ENCODE measurements around the gene MEGF8.

MEGF8 gene

DNA sequence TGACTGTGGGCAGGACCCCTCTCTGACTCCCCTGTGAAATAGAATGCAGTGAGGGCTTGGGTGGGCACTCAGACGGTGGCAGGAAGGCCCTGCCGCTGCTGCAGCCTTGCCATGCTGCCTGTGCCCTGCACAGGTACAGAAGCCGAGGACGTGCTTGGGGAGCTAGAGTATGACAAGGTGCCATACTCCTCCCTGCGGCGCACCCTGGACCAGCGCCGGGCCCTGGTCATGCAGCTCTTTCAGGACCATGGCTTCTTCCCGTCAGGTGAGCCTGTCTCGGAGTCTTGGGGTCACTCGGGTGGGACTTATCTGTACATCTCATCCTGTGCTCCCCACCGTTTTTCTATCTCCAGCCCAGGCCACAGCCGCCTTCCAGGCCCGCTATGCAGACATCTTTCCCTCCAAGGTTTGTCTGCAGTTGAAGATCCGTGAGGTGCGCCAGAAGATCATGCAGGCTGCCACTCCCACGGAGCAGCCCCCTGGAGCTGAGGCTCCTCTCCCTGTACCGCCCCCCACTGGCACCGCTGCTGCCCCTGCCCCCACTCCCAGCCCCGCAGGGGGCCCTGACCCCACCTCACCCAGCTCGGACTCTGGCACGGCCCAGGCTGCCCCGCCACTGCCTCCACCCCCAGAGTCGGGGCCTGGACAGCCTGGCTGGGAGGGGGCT lies 30.8 kb upstream of the MEGF8 start:
- no peak overlapping the region for H3K9ac ChIP-seq (ENCODE audit: low read length)
- H3K9me3 ChIP-seq (ENCODE audit: control insufficient read depth, low read length), result no peaks in the 10 kb centered on the region
- H3K27me3 ChIP-seq (replicated peaks; ENCODE audit: control insufficient read depth, insufficient read depth, low read length), result no peaks in the 10 kb centered on the region
- no peaks in the 10 kb centered on the region for H3K4me1 ChIP-seq (ENCODE audit: control insufficient read depth, insufficient read depth, low read length)
- H3K36me3 ChIP-seq (ENCODE audit: control insufficient read depth, insufficient read depth, low read length, severe bottlenecking), result peaks cover 58% of the 10 kb centered on the region
- H3K4me3 ChIP-seq (ENCODE audit: low read length), result no peak overlapping the region
- DNase-seq (ENCODE audit: low read depth), result no peak

DNA sequence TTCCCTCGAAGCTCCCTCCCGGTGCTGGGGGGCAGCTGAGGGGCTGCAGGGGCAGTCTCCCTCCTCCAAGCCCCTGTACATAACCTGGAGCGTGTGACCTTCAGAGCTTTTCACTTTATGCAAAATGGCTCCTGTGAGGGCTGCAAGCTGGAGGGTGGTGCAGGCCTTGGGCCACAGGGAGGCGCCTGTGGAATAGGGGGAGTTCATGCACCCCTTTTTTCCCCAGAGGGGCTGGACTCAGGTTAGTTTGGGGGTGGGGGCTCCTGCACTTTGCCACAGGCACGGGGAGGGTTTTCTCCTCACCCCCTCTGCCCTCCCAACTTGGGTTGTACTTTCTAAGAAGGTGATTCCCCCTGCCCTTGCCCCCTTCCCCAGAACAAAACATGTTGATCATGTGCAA lies 30.1 kb upstream of the MEGF8 start:
- H3K36me3 ChIP-seq (ENCODE audit: control insufficient read depth, insufficient read depth, low read length, severe bottlenecking), result peaks cover 51% of the 10 kb centered on the region
- no peaks in the 10 kb centered on the region for H3K27me3 ChIP-seq (replicated peaks; ENCODE audit: control insufficient read depth, insufficient read depth, low read length)
- DNase-seq (ENCODE audit: low read depth), result no peak
- no peaks in the 10 kb centered on the region for H3K4me1 ChIP-seq (ENCODE audit: control insufficient read depth, insufficient read depth, low read length)
- H3K4me3 ChIP-seq (ENCODE audit: low read length), result no peak overlapping the region
- no peak overlapping the region for H3K9ac ChIP-seq (ENCODE audit: low read length)
- no peaks in the 10 kb centered on the region for H3K9me3 ChIP-seq (ENCODE audit: control insufficient read depth, low read length)

DNA sequence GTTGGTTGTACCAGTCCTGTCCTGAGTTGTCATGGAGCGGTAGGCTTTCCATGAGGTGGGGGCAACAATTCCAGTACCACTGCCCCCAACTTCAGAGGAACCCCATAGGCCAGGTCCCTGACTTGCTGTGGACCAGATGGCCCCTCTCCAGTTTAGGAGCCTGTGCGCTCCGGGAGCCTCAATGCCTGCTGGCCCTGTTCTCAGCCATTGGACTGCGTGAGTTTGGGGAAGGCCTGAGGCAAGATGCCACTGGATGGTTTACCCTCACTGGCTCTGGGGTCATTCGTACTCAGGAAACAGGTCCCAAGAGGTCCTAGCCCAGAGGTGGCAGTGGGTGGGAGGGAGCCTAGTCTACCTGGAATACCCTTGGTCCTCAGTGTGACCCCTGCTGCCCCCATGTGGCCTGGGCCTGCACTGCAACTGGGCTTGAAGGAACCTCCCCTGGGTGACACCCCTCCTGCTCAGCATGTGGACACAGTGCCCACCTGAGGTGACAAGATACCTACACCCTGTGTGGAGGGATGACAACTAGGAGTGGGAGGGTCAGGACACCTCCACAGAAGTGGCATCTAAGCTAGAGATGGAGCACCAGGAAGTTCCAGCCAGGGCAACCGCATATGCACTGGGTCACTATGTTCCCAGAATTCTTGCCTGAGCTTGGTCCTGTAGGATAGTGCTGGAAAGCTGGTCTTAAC lies 29.5 kb upstream of the MEGF8 start:
- H3K36me3 ChIP-seq (ENCODE audit: control insufficient read depth, insufficient read depth, low read length, severe bottlenecking), result peaks cover 44% of the 10 kb centered on the region
- no peaks in the 10 kb centered on the region for H3K4me1 ChIP-seq (ENCODE audit: control insufficient read depth, insufficient read depth, low read length)
- H3K4me3 ChIP-seq (ENCODE audit: low read length), result no peak overlapping the region
- peak; percentile 82 for DNase-seq (ENCODE audit: low read depth)
- H3K9me3 ChIP-seq (ENCODE audit: control insufficient read depth, low read length), result no peaks in the 10 kb centered on the region
- no peaks in the 10 kb centered on the region for H3K27me3 ChIP-seq (replicated peaks; ENCODE audit: control insufficient read depth, insufficient read depth, low read length)
- H3K9ac ChIP-seq (ENCODE audit: low read length), result no peak overlapping the region

DNA sequence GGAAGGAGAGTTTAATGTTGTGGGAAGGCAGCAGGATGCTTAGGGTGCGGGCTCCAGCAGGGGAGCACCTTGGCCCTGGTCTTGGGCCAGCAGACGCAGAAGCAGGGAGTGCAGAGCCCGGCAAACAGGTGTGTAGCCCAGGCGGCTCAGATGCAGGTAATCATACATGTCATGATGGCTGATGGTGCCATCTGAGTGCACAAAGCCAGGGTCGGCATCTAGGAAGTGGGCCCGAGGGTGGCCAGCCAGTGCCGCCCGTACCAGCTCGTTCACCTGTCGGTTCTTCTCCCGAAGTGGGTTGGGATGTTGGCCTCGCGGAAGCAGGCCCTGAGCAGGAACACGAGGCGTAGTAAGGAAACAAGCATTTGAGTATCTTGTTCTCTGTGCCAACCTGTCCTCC lies 28.4 kb upstream of the MEGF8 start:
- Histone ChIP-seq H3K36me3 (ENCODE audit: control insufficient read depth, insufficient read depth, low read length, severe bottlenecking) (peaks cover 34% of the 10 kb centered on the region), H3K9me3 (ENCODE audit: control insufficient read depth, low read length) (no peaks in the 10 kb centered on the region), H3K4me1 (ENCODE audit: control insufficient read depth, insufficient read depth, low read length) (peaks cover 4% of the 10 kb centered on the region), H3K27me3 (replicated peaks; ENCODE audit: control insufficient read depth, insufficient read depth, low read length) (no peaks in the 10 kb centered on the region), H3K4me3 (ENCODE audit: low read length) (no peak overlapping the region), H3K9ac (ENCODE audit: low read length) (no peak overlapping the region)
- DNase-seq (ENCODE audit: low read depth), result no peak

DNA sequence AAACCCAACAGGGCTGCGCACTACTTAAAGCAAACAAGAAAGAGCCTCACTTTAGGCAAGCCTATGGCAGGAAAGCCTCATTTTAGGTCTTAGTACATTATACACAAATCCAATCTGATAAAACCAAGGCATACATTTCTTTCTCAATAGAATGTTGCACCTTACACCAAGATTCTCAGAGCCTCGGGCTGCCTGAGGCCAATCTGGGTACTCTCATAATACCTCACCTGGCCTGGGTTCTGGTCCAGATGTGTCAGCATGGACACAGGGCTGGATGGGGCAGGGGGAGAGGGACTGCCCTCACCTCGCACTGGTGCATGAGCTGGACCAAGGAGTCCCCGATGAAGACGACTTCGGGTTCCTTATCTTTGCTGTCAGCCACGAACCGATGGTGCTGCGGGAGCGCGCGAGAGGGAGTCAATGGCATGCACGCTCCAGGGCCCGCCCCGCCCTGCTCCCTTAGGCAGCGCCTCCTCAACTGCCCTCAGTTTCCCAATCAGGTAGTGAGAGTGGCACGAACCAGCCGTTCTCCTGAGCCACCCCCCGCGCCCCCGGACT lies 23.7 kb upstream of the MEGF8 start, which contains the start of gene PRR19:
Gene PRR19 (plus strand): TSS at position 487 of the 558 bp plus-strand sequence. CDS start 7,453 bp downstream, outside the sequence.
- H3K9me3 ChIP-seq (ENCODE audit: control insufficient read depth, low read length), result no peaks in the 10 kb centered on the region
- H3K4me1 ChIP-seq (ENCODE audit: control insufficient read depth, insufficient read depth, low read length), result peaks cover 6% of the 10 kb centered on the region
- no peaks in the 10 kb centered on the region for H3K27me3 ChIP-seq (replicated peaks; ENCODE audit: control insufficient read depth, insufficient read depth, low read length)
- H3K36me3 ChIP-seq (ENCODE audit: control insufficient read depth, insufficient read depth, low read length, severe bottlenecking), result no peaks in the 10 kb centered on the region
- H3K9ac ChIP-seq (ENCODE audit: low read length), result peak within 1 kb of the TSS; percentile 74
- H3K4me3 ChIP-seq (ENCODE audit: low read length), result peak within 1 kb of the TSS; percentile 79
- DNase-seq (ENCODE audit: low read depth), result no peak

DNA sequence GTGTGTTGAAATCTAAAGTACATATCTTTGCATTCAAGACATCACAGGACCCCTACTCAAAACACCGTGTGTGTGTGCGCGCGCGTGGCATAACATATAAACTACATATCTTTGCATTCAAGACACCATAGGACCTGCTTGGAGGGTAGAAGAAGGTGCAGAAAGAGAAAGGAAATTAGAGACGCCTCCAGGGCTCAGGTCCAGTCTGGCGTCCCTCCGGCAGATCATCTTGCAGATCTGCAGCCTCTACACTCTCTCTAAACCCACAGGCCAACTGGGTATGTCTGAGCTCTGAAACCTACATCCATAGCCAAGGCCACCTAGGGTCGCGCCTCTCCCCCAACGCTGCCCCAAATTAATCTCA lies 22.4 kb upstream of the MEGF8 start:
- Histone ChIP-seq H3K4me1 (ENCODE audit: control insufficient read depth, insufficient read depth, low read length) (peaks cover 6% of the 10 kb centered on the region), H3K27me3 (replicated peaks; ENCODE audit: control insufficient read depth, insufficient read depth, low read length) (no peaks in the 10 kb centered on the region), H3K9ac (ENCODE audit: low read length) (no peak overlapping the region), H3K9me3 (ENCODE audit: control insufficient read depth, low read length) (no peaks in the 10 kb centered on the region), H3K4me3 (ENCODE audit: low read length) (peak overlapping the region; percentile 79), H3K36me3 (ENCODE audit: control insufficient read depth, insufficient read depth, low read length, severe bottlenecking) (no peaks in the 10 kb centered on the region)
- DNase-seq (ENCODE audit: low read depth), result no peak

DNA sequence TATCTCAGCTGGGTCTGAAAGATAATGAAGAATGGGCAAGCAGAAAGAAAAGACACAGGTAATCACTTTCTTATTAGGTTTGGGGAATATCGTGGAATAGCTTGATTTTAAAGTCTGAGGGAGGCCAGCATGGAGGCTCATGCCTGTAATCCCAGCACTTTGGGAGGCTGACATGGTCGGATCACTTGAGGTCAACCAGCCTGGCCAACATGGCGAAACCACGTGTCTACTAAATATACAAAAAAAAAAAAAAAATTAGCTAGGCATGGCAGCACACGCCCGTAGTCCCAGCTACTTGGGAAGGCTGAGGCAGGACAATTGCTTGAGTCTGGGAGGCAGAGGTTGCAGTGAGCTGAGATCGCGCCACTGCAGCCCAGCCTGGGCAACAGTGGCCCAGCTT lies 21.6 kb upstream of the MEGF8 start:
- H3K4me3 ChIP-seq (ENCODE audit: low read length), result no peak overlapping the region
- peaks cover 6% of the 10 kb centered on the region for H3K4me1 ChIP-seq (ENCODE audit: control insufficient read depth, insufficient read depth, low read length)
- no peak for DNase-seq (ENCODE audit: low read depth)
- H3K36me3 ChIP-seq (ENCODE audit: control insufficient read depth, insufficient read depth, low read length, severe bottlenecking), result no peaks in the 10 kb centered on the region
- no peaks in the 10 kb centered on the region for H3K27me3 ChIP-seq (replicated peaks; ENCODE audit: control insufficient read depth, insufficient read depth, low read length)
- H3K9ac ChIP-seq (ENCODE audit: low read length), result no peak overlapping the region
- H3K9me3 ChIP-seq (ENCODE audit: control insufficient read depth, low read length), result no peaks in the 10 kb centered on the region

DNA sequence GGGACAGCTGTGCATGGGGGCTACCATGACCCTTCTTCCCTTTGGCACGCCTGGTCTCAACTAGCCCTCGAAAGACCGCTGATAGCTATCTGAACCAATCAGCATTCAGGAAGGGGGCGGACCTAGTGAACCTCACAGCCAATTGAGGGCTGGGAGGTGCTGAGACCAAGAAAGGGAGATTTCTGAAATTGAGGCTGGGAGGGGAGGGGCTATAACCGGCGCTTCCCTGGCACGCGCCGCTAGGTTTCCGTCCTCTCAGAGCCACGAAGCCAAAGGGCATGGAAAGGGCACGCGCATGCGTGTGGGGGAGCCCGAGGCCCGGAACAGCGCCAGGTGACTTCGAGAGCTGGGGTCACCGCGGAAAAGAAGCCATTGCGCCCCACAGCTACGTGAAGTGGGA lies 18.8 kb upstream of the MEGF8 start:
- Histone ChIP-seq H3K9ac (ENCODE audit: low read length) (no peak overlapping the region), H3K9me3 (ENCODE audit: control insufficient read depth, low read length) (no peaks in the 10 kb centered on the region), H3K4me1 (ENCODE audit: control insufficient read depth, insufficient read depth, low read length) (peaks cover 6% of the 10 kb centered on the region), H3K4me3 (ENCODE audit: low read length) (no peak overlapping the region), H3K27me3 (replicated peaks; ENCODE audit: control insufficient read depth, insufficient read depth, low read length) (no peaks in the 10 kb centered on the region), H3K36me3 (ENCODE audit: control insufficient read depth, insufficient read depth, low read length, severe bottlenecking) (no peaks in the 10 kb centered on the region)
- no peak for DNase-seq (ENCODE audit: low read depth)

DNA sequence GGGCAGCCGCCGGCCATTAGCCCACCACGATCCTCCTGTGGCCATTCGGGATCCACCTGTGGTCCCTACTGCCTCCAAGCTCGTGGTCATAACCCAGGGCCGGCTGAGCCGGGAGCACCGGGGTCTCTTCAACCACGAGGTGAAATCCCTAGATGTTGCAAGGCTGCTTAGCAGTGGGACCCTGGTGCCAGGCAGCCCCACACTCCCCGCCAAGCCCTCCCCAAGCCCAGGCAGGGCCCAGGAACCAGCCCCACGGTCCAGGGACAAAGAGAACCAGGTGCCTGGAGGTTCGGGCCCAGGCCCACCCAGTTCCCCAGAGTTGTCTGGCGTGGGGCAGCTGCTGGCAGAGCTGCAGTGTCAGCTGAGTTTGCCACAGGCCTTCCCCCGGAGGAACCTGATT lies 15.7 kb upstream of the MEGF8 start:
- Histone ChIP-seq H3K9ac (ENCODE audit: low read length) (no peak overlapping the region), H3K27me3 (replicated peaks; ENCODE audit: control insufficient read depth, insufficient read depth, low read length) (peaks cover 23% of the 10 kb centered on the region), H3K4me1 (ENCODE audit: control insufficient read depth, insufficient read depth, low read length) (peaks cover 3% of the 10 kb centered on the region), H3K36me3 (ENCODE audit: control insufficient read depth, insufficient read depth, low read length, severe bottlenecking) (no peaks in the 10 kb centered on the region), H3K9me3 (ENCODE audit: control insufficient read depth, low read length) (no peaks in the 10 kb centered on the region), H3K4me3 (ENCODE audit: low read length) (no peak overlapping the region)
- DNase-seq (ENCODE audit: low read depth), result no peak

DNA sequence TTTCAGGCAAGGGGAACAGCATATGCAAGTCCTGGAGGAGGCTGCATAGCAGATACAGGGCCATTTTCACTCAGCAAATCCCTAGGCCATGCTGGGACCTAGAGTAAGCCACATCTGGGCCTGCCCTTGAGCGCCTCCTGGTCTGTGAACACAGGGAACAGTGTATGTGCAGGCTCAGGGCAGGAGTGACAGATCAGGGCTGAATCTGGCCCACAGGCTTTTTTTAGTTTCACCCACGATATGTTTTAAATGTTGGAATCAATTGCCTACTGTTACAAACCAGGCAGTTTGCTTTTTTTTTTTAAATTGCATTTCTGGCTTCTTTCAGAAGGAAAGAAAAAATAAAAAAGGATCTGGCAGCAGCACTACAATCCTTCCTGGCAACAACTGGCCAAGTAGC lies 13.8 kb upstream of the MEGF8 start:
- no peaks in the 10 kb centered on the region for H3K9me3 ChIP-seq (ENCODE audit: control insufficient read depth, low read length)
- DNase-seq (ENCODE audit: low read depth), result no peak
- H3K4me3 ChIP-seq (ENCODE audit: low read length), result no peak overlapping the region
- H3K4me1 ChIP-seq (ENCODE audit: control insufficient read depth, insufficient read depth, low read length), result peaks cover 3% of the 10 kb centered on the region
- no peaks in the 10 kb centered on the region for H3K36me3 ChIP-seq (ENCODE audit: control insufficient read depth, insufficient read depth, low read length, severe bottlenecking)
- peaks cover 28% of the 10 kb centered on the region for H3K27me3 ChIP-seq (replicated peaks; ENCODE audit: control insufficient read depth, insufficient read depth, low read length)
- H3K9ac ChIP-seq (ENCODE audit: low read length), result no peak overlapping the region

DNA sequence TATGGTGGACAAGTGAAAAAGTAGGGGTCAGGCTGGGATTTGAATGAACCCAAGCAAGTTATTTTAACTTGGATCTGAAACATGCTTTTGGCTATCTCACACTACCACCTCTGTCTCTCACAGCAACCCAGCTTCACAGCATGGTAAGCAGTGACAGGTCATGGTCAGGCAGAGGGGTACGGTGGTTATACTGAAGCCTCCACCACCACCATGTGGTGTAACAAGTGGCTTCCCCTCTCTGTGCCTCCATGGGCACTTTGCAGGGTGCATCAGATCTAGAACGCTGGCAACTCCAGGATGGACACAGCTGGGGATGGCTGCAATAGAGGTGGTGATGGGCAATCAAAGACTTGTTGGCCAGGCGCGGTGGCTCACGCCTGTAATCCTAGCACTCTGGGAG lies 13.1 kb upstream of the MEGF8 start:
- H3K27me3 ChIP-seq (replicated peaks; ENCODE audit: control insufficient read depth, insufficient read depth, low read length), result peaks cover 28% of the 10 kb centered on the region
- H3K9ac ChIP-seq (ENCODE audit: low read length), result no peak overlapping the region
- peaks cover 3% of the 10 kb centered on the region for H3K4me1 ChIP-seq (ENCODE audit: control insufficient read depth, insufficient read depth, low read length)
- no peaks in the 10 kb centered on the region for H3K9me3 ChIP-seq (ENCODE audit: control insufficient read depth, low read length)
- H3K4me3 ChIP-seq (ENCODE audit: low read length), result no peak overlapping the region
- H3K36me3 ChIP-seq (ENCODE audit: control insufficient read depth, insufficient read depth, low read length, severe bottlenecking), result no peaks in the 10 kb centered on the region
- no peak for DNase-seq (ENCODE audit: low read depth)

Data from adipocyte (in vitro differentiated cells).